BJ (cell line): Measurements from ENCODE around the gene NDUFA7. TPM values are rescaled to one million over a fixed set of nuclear protein-coding genes. Genes with fewer than 3 reads are reported as not detected.
A peak's percentile ranks its signal among the peaks of the same experiment; 100 is the strongest.

Source experiments
- CTCF ChIA-PET: fragments of 350-600 bp; formaldehyde crosslinking; extraction: SDS; loops from one replicate; lab custom pipeline; 2021; ENCODE audit warnings: antibody characterized with exemption, inconsistent platforms; lab: Yijun Ruan, JAX
- POLR2A ChIA-PET: fragments of 300-600 bp; sonication (Branson Sonifier 250); formaldehyde crosslinking; extraction: SDS; loops from one replicate; lab custom pipeline; 2021; ENCODE audit warnings: antibody characterized with exemption; lab: Charles Lee
- DNase-seq: peaks from one replicate; pipeline ENCODE4 v3.0.0-alpha.2; 2011; ENCODE audit warnings: low read depth
- H3K27me3 ChIP-seq: 2 replicates; pipeline ENCODE4 v1.6.0; 2011; ENCODE audit warnings: low read length; ENCODE audit not compliant: control insufficient read depth, insufficient read depth
- H3K36me3 ChIP-seq: 2 replicates; pipeline ENCODE4 v1.5.1; 2011; ENCODE audit warnings: low read length; ENCODE audit not compliant: control insufficient read depth, insufficient read depth
- H3K4me3 ChIP-seq: 2 replicates; pipeline ENCODE4 v1.5.1; 2011; ENCODE audit warnings: low read depth, mild to moderate bottlenecking, control low read depth, low read length
- CTCF ChIP-seq: IDR thresholded peaks from 2 replicates; pipeline ENCODE4 v1.5.1; 2011; ENCODE audit warnings: low read depth, mild to moderate bottlenecking, control low read depth, inconsistent platforms, low read length, moderate library complexity; ENCODE audit not compliant: insufficient read depth
- polyA plus RNA-seq: library from polyadenylated mRNA; depleted of rRNA; stranded (reverse); fragments of >200 nt; gene quantifications from 2 replicates; pipeline ENCODE4 v1.2.3, GENCODE V29; 2011

Gene NDUFA7
- polyA plus RNA-seq, 1 experiment = 48.3 TPM

GRCh38 chr19:8307400-8307964, 13.7 kb downstream of the NDUFA7 start:
- no peak for DNase-seq
- ChIA-PET POLR2A (no interaction called here), CTCF (interaction anchor here (0.8 kb wide), 1 partner anchor 28 kb away, joined by 3 read pairs; no protein-coding TSS in a partner anchor)
- Histone ChIP-seq H3K27me3 (no peaks in the 10 kb centered on the region), H3K4me3 (peak overlapping the region; percentile 60), H3K36me3 (peaks cover 10% of the 10 kb centered on the region)
- no peak for TF ChIP-seq CTCF

- CTCF ChIA-PET = interaction anchor here (0.8 kb wide), 1 partner anchor 29 kb away, joined by 3 read pairs; no protein-coding TSS in a partner anchor
- H3K4me3 ChIP-seq = no peak overlapping the region
- TF ChIP-seq CTCF = no peak
- DNase-seq = no peak
- H3K27me3 ChIP-seq = no peaks in the 10 kb centered on the region
- H3K36me3 ChIP-seq = peaks cover 6% of the 10 kb centered on the region
- POLR2A ChIA-PET = no interaction called here
Observed at GRCh38 chr19:8306235-8307054, 14.7 kb downstream of the NDUFA7 start.

- no peak for TF ChIP-seq CTCF
- no peak for DNase-seq
- CTCF ChIA-PET = no interaction called here
- Histone ChIP-seq H3K4me3 (no peak overlapping the region), H3K27me3 (no peaks in the 10 kb centered on the region), H3K36me3 (peaks cover 6% of the 10 kb centered on the region)
- POLR2A ChIA-PET = no interaction called here
Observed at GRCh38 chr19:8305798-8306197, 15.4 kb downstream of the NDUFA7 start.

DNA sequence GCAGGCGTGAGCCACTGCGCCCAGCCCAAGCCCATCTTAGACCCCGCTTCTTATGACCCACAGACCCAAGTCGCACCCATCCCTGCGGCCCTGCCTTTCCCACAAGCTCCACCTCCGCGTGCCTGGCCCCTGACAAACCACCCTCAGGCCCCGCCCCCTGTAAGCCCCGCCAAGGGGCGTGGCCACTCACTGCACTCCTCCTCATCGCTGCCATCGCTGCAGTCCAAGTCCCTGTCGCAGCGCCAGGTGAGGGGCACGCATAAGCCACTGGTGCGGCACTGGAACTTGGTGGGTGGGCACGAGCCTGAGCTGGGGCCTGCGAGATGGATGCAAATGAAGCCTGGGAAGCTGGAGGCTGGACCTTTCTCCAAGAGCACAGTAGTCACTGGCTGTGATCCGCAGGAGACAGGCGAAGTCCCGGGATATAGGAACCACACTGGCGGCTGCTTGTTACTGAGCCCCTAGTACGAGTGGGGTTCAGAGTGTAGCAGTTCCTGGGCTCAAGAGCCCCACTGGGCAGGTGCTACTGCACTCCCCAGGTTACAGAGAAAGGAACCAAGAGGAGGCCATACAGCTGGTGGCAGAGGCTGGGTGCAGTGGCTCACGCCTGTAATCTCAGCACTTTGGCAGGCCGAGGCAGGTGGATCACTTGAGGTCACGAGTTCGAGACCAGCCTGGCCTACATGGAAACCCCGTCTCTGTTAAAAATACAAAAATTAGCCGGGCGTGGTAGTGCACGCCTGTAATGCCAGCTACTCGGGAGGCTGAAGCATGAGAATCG, 16.1 kb downstream of the NDUFA7 start:
- TF ChIP-seq CTCF = no peak
- Histone ChIP-seq H3K4me3 (no peak overlapping the region), H3K36me3 (0 out of 2 replicates have a peak, but pooled peaks cover 2% of the 10 kb centered on the region), H3K27me3 (no peaks in the 10 kb centered on the region)
- DNase-seq = no peak
- ChIA-PET CTCF (no interaction called here), POLR2A (no interaction called here)

DNA sequence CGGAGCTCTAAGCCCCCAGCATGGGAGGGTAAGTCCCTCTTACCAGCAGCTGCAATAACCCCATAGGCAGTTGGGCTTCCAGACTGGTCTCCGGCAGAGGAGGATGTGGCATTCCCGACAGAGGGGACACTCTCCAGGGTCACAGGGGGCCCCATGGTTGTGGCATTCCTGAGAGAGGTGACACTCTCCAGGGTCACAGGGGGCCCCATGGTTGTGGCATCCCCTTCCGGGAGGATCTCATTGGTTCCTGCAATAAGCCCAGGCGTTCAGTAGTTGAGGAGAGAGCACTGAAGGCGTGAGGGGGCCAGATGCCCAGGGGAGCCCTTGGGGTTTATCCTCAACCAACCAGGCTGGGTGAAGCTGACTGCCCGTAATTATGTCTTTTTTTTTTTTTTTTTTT, 18.4 kb downstream of the NDUFA7 start:
- no peak for TF ChIP-seq CTCF
- no peak for DNase-seq
- H3K36me3 ChIP-seq = no peaks in the 10 kb centered on the region
- ChIA-PET CTCF (interaction anchor here (0.9 kb wide), 1 partner anchor 33 kb away, joined by 5 read pairs; no protein-coding TSS in a partner anchor), POLR2A (no interaction called here)
- H3K27me3 ChIP-seq = no peaks in the 10 kb centered on the region
- H3K4me3 ChIP-seq = no peak overlapping the region
